ENCODE results near the gene CLIC2. TPM values are rescaled to one million over a fixed set of nuclear protein-coding genes. Genes with fewer than 3 reads are reported as not detected.

CLIC2 gene
- total RNA-seq, 1 donor from 2014 or later = 53.4 TPM

- TF ChIP-seq, protein P1, sequence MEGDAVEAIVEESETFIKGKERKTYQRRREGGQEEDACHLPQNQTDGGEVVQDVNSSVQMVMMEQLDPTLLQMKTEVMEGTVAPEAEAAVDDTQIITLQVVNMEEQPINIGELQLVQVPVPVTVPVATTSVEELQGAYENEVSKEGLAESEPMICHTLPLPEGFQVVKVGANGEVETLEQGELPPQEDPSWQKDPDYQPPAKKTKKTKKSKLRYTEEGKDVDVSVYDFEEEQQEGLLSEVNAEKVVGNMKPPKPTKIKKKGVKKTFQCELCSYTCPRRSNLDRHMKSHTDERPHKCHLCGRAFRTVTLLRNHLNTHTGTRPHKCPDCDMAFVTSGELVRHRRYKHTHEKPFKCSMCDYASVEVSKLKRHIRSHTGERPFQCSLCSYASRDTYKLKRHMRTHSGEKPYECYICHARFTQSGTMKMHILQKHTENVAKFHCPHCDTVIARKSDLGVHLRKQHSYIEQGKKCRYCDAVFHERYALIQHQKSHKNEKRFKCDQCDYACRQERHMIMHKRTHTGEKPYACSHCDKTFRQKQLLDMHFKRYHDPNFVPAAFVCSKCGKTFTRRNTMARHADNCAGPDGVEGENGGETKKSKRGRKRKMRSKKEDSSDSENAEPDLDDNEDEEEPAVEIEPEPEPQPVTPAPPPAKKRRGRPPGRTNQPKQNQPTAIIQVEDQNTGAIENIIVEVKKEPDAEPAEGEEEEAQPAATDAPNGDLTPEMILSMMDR (IDR thresholded peaks at IDR 0.05) = no peak
- DNase-seq (no peak), ATAC-seq (peak in 1 of 2 donors; percentile 26)
- Histone ChIP-seq H3K4me3 (peak overlapping the region; percentile 54), H3K4me1 (no peaks in the 10 kb centered on the region), H3K9me3 (no peaks in the 10 kb centered on the region), H3K27ac (peak overlapping the region; percentile 71), H3K27me3 (ENCODE audit: low read depth) (no peaks in the 10 kb centered on the region), H3K36me3 (no peaks in the 10 kb centered on the region)
- intact Hi-C loops (cut with DNase I) = no loop called here
Measured at GRCh38 chrX:155333544-155334100, 792 bp downstream of the CLIC2 start.

- Histone ChIP-seq H3K9me3 (no peaks in the 10 kb centered on the region), H3K4me3 (peak overlapping the region; percentile 54), H3K27ac (no peak overlapping the region), H3K36me3 (no peaks in the 10 kb centered on the region), H3K27me3 (ENCODE audit: low read depth) (no peaks in the 10 kb centered on the region), H3K4me1 (no peaks in the 10 kb centered on the region)
- intact Hi-C loops (cut with DNase I) = no loop called here
- TF ChIP-seq, protein P1 (IDR thresholded peaks at IDR 0.05) = no peak
- DNase-seq (no peak), ATAC-seq (no peak)
Measured at GRCh38 chrX:155330992-155331391, 3.4 kb downstream of the CLIC2 start.

DNA sequence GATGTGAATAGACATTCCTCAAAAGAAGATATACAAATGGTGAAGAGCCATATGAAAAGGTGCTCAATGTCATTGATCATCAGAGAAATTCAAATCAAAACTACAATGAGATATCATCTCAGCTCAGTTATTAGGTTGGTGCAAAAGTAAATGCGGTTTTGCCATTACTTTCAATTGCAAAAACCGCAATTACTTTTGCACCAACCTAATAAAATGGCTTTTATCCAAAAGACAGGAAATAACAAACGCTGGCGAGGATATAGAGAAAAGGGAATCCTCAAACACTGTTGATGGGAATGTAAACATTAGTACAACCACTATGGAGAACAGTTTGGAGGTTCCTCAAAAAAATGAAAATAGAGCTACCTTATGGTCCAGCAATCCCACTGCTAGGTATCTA, 5.1 kb downstream of the CLIC2 start:
- Histone ChIP-seq H3K4me3 (no peak overlapping the region), H3K27ac (no peak overlapping the region), H3K36me3 (no peaks in the 10 kb centered on the region), H3K9me3 (no peaks in the 10 kb centered on the region), H3K4me1 (no peaks in the 10 kb centered on the region), H3K27me3 (ENCODE audit: low read depth) (no peaks in the 10 kb centered on the region)
- intact Hi-C loops (cut with DNase I) = no loop called here
- DNase-seq = no peak
- no peak for ATAC-seq
- TF ChIP-seq, protein P1 (IDR thresholded peaks at IDR 0.05) = no peak

- DNase-seq (no peak), ATAC-seq (no peak)
- TF ChIP-seq, protein P1 (IDR thresholded peaks at IDR 0.05) = no peak
- H3K9me3 ChIP-seq = no peaks in the 10 kb centered on the region
- H3K36me3 ChIP-seq = no peaks in the 10 kb centered on the region
- H3K4me1 ChIP-seq = no peaks in the 10 kb centered on the region
- no peak overlapping the region for H3K4me3 ChIP-seq
- intact Hi-C loops (cut with DNase I) = no loop called here
- no peak overlapping the region for H3K27ac ChIP-seq
- H3K27me3 ChIP-seq (ENCODE audit: low read depth) = no peaks in the 10 kb centered on the region
Measured at GRCh38 chrX:155326610-155327009, 7.8 kb downstream of the CLIC2 start.

GRCh38 chrX:155314260-155314659, 20.2 kb downstream of the CLIC2 start:
- no peaks in the 10 kb centered on the region for H3K9me3 ChIP-seq
- no peak for ATAC-seq
- intact Hi-C loops (cut with DNase I) = no loop called here

More at GRCh38 chrX:155314260-155314659, 20.2 kb downstream of the CLIC2 start:
- no peak overlapping the region for H3K27ac ChIP-seq
- H3K36me3 ChIP-seq = no peaks in the 10 kb centered on the region
- no peaks in the 10 kb centered on the region for H3K27me3 ChIP-seq (ENCODE audit: low read depth)
- H3K4me3 ChIP-seq = no peak overlapping the region
- no peaks in the 10 kb centered on the region for H3K4me1 ChIP-seq
- DNase-seq = no peak
- TF ChIP-seq, protein P1 (IDR thresholded peaks at IDR 0.05) = no peak
